ENCODE data around the gene NBEAL2.

Gene NBEAL2

DNA sequence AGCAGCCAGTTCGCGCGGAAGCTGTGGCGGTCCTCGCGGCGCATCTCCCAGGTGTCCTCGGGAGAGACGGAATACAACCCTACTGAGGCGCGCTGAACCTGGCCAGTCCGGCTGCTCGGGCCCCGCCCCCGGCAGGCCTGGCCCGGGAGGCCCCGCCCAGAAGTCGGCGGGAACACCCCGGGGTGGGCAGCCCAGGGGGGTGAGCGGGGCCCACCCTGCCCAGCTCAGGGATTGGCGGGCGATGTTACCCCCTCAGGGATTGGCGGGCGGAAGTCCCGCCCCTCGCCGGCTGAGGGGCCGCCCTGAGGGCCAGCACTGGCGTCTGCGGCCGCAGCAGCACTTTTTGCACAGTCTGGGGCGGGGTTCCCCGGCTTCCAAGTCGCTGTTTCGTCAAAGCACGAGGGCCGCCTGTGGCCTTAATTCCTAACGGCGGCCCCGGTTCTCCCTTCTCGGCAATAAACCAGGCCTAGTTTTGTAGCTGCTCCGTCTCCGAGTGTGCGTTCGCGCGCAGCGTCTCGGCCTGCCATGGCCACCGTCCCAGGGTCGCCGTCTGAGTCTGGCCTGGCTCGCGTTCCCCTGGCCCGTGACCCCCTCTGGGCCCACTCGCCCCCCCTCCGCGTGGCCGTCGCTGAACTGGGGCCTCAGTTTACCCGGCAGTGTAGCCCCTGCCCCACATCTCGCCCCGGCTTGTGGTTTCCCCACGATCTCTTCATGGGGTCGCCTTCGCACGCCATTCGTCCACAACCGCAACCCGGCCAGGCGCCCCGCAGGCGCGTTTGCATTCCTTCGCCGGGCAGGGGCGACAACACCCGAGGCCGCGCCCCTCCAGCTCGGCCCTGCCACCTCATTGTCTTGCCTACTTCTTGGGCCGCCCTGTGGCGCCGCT lies 30.0 kb downstream of the NBEAL2 start:
- ChIA-PET POLR2A (interaction anchor here (0.6 to 3.0 kb wide), 19 partner anchors 9 to 371 kb away, joined by 3 to 14 read pairs (median 3); partner anchors contain the start of genes NBEAL2, PTPN23 and SETD2), CTCF (interaction anchor here (1.3 kb wide), 1 partner anchor 86 kb away, joined by 4 read pairs; no protein-coding TSS in a partner anchor)
- TF ChIP-seq NFRKB (IDR thresholded peaks at IDR 0.05) (no peak), LEF1 (IDR thresholded peaks at IDR 0.05; ENCODE audit: borderline replicate concordance) (no peak), ARNT (IDR thresholded peaks at IDR 0.05) (no peak)
- TF ChIP-seq, protein P1, sequence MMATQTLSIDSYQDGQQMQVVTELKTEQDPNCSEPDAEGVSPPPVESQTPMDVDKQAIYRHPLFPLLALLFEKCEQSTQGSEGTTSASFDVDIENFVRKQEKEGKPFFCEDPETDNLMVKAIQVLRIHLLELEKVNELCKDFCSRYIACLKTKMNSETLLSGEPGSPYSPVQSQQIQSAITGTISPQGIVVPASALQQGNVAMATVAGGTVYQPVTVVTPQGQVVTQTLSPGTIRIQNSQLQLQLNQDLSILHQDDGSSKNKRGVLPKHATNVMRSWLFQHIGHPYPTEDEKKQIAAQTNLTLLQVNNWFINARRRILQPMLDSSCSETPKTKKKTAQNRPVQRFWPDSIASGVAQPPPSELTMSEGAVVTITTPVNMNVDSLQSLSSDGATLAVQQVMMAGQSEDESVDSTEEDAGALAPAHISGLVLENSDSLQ (IDR thresholded peaks at IDR 0.05) = peak; percentile 86
- peak; percentile 76 for DNase-seq (ENCODE audit: extremely low spot score)

DNA sequence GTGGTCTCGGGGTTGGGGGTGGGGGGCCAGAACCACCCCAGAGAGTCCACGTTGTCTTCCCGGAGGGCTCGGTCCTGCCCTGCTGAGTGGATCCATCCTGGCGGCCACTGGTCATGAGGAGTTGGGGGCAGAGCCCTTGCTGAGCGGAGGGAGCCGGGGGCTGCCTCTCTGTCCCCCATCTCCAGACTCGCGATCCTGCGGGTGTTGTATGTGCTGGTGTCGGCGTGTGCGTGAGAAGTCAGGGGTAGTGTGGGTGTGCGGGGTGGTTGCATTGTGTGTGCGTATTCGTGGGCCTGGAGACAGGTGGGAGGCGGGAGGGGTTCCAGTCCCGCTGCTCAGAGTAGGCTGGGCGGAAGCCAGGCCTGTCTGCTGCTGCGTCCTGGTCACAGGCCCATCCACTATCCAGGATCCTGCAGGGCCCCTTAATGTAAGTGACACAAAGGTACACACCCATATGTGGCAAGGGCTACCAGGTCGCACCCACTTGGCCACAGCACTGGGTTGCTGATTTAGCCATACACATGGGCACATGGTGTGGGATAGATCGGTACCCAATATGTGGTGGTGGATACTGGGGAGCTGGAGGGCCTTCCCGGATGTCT lies 30.7 kb downstream of the NBEAL2 start:
- CTCF ChIA-PET = interaction anchor here (0.5 to 1.3 kb wide), 2 partner anchors 86 to 314 kb away, joined by 4 to 6 read pairs; no protein-coding TSS in a partner anchor
- DNase-seq (ENCODE audit: extremely low spot score) = no peak
- POLR2A ChIA-PET = interaction anchor here (1.3 to 3.0 kb wide), 5 partner anchors 8 to 79 kb away, joined by 3 to 14 read pairs (median 4); partner anchors contain the start of gene NBEAL2
- no peak for TF ChIP-seq SUZ12 (IDR thresholded peaks at IDR 0.05)
- TF ChIP-seq SP1 (IDR thresholded peaks at IDR 0.05) = no peak
- no peak for TF ChIP-seq FOXA1 (IDR thresholded peaks at IDR 0.05)
- no peak for TF ChIP-seq L3MBTL2 (conservative IDR thresholded peaks at IDR 0.05)
- TF ChIP-seq NFRKB (IDR thresholded peaks at IDR 0.05) = no peak
- no peak for TF ChIP-seq FOXM1 (IDR thresholded peaks at IDR 0.05; ENCODE audit: borderline replicate concordance)
- TF ChIP-seq ZNF384 (IDR thresholded peaks at IDR 0.05) = no peak
- no peak for TF ChIP-seq CTBP1 (IDR thresholded peaks at IDR 0.05; ENCODE audit: borderline replicate concordance)
- TF ChIP-seq BHLHE40 (IDR thresholded peaks at IDR 0.05; ENCODE audit: borderline replicate concordance) = no peak
- no peak for TF ChIP-seq HDGF (IDR thresholded peaks at IDR 0.05; ENCODE audit: borderline replicate concordance)
- TF ChIP-seq ELF4 (IDR thresholded peaks at IDR 0.05) = no peak
- no peak for TF ChIP-seq ARNT (IDR thresholded peaks at IDR 0.05)
- no peak for TF ChIP-seq FOXK2 (IDR thresholded peaks at IDR 0.05)
- TF ChIP-seq LEF1 (IDR thresholded peaks at IDR 0.05; ENCODE audit: borderline replicate concordance) = no peak

DNA sequence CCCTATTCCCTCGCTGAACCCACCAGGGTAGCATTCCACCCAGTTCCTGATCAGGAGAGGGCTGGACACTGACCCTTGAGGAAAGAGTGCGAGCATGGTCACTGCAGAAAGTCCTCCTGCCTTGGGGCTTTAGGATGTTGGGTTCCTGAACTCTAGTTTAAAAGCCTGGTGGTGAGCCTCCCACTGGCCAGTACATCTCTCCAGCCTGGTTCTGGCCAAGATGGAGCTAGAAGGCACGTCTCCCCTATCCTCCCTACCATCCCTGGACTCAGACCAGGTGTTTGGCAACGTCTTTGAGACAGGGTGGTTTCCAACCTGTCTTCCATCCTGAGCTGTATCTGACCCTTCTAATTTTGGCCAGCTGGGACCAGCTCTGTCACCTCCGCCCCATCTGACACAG lies 31.4 kb downstream of the NBEAL2 start:
- TF ChIP-seq FOXA1 (IDR thresholded peaks at IDR 0.05) = no peak
- TF ChIP-seq TARDBP (IDR thresholded peaks at IDR 0.05) = no peak
- no peak for TF ChIP-seq CTBP1 (IDR thresholded peaks at IDR 0.05; ENCODE audit: borderline replicate concordance)
- ChIA-PET CTCF (interaction anchor here (0.6 to 0.9 kb wide), 3 partner anchors 12 to 346 kb away, joined by 3 to 4 read pairs (median 3); no protein-coding TSS in a partner anchor), POLR2A (interaction anchor here (3.0 kb wide), 1 partner anchor 32 kb away, joined by 14 read pairs; the partner anchor contains the start of gene NBEAL2)
- no peak for DNase-seq (ENCODE audit: extremely low spot score)

DNA sequence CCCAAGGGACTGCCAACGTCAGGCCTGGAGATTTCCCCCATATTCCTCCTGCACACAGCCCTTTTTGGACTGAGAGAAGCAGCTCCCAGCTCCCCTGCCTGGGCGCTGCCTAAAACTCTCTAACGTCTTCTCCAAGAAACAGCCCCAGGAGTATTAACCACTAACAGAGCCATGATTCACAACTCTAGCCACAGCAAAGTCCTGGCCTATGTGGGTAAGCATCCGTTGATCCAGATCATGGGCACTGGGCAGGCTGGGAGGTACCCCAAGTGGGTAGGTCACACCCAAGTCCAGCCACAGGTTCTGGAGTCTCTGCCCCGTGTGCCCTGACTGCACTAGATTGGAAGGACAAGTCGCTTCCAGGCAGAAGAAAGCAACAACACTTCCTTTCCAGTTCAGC lies 31.9 kb downstream of the NBEAL2 start:
- POLR2A ChIA-PET = interaction anchor here (3.0 kb wide), 1 partner anchor 32 kb away, joined by 14 read pairs; the partner anchor contains the start of gene NBEAL2
- CTCF ChIA-PET = interaction anchor here (0.6 to 0.9 kb wide), 3 partner anchors 12 to 346 kb away, joined by 3 to 4 read pairs (median 3); no protein-coding TSS in a partner anchor
- DNase-seq (ENCODE audit: extremely low spot score) = no peak
- no peak for TF ChIP-seq FOXA1 (IDR thresholded peaks at IDR 0.05)
- TF ChIP-seq FOXK2 (IDR thresholded peaks at IDR 0.05) = no peak
- no peak for TF ChIP-seq L3MBTL2 (conservative IDR thresholded peaks at IDR 0.05)
- TF ChIP-seq ELF4 (IDR thresholded peaks at IDR 0.05) = no peak
- no peak for TF ChIP-seq TARDBP (IDR thresholded peaks at IDR 0.05)
- TF ChIP-seq, protein P1 (IDR thresholded peaks at IDR 0.05) = no peak
- no peak for TF ChIP-seq FOXM1 (IDR thresholded peaks at IDR 0.05; ENCODE audit: borderline replicate concordance)
- no peak for TF ChIP-seq LEF1 (IDR thresholded peaks at IDR 0.05; ENCODE audit: borderline replicate concordance)
- TF ChIP-seq CTBP1 (IDR thresholded peaks at IDR 0.05; ENCODE audit: borderline replicate concordance) = no peak
- TF ChIP-seq SUZ12 (IDR thresholded peaks at IDR 0.05) = no peak
- no peak for TF ChIP-seq SP1 (IDR thresholded peaks at IDR 0.05)
- TF ChIP-seq ARNT (IDR thresholded peaks at IDR 0.05) = no peak
- TF ChIP-seq BHLHE40 (IDR thresholded peaks at IDR 0.05; ENCODE audit: borderline replicate concordance) = no peak
- no peak for TF ChIP-seq HDGF (IDR thresholded peaks at IDR 0.05; ENCODE audit: borderline replicate concordance)
- TF ChIP-seq NFRKB (IDR thresholded peaks at IDR 0.05) = no peak
- no peak for TF ChIP-seq ZNF384 (IDR thresholded peaks at IDR 0.05)

DNA sequence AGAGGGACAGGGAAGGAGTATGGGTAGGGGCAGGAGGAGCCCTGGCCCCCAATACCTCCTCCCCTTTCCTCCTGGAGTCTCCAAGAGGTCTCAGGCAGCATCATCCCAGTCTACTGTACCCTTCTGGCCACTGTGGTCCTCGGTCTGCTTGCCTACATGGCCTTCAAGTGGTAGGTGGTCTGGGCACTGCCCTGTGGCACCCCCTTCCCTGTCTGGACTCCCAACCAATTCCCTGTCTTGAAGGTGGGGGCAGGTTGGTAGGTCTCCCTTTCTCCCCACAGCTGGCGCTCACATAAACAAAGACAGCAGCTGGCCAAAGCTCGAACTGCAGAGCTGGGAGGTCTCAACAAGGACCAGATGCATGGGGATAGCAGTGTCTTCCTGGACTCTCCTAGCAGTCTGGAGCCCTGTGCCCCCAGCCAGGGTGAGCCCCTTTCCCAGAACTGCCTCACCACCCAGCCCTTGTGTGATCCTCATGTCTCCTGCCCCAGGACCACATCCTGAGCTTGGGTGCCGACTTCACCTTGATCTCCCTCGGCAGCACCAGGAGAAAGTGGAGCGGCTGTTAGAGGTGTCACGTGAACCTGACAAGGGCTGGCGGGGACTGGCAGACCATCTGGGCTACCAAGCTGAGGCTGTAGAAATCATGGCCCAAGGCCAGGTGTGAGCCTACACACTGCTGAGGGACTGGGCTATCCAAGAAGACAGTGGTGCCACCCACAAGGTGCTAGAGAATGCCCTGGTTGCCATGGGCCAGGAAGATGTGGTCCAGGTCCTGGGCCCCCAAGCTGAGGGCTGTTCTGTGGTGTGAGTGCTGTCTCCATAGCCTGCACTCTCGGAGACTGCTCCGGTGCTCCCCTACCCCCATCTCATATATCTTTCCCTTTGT lies 33.1 kb downstream of the NBEAL2 start:
- DNase-seq (ENCODE audit: extremely low spot score) = no peak
- TF ChIP-seq, protein P1 (IDR thresholded peaks at IDR 0.05) = no peak
- no peak for TF ChIP-seq ARNT (IDR thresholded peaks at IDR 0.05)
- CTCF ChIA-PET = interaction anchor here (0.5 to 0.6 kb wide), 2 partner anchors 13 to 220 kb away, joined by 3 read pairs; no protein-coding TSS in a partner anchor

More for the DNA sequence above, 33.1 kb downstream of the NBEAL2 start:
- POLR2A ChIA-PET = no interaction called here

Data from HEK293T (cell line).